Thyroid gland (tissue), 4 donors: ENCODE data around the gene CBLN2.

Experiments
- CTCF ChIP-seq, 6 experiments: fragments of 200-600 bp in 3 of 6; fragments of 450-650 bp in 3 of 6; sonication (generic) in 3 of 6; IDR thresholded peaks; one replicate each; pipeline ENCODE4 v1.5.1; 2016 to 2019; ENCODE audit warnings: antibody characterized with exemption in 6 of 6, mild to moderate bottlenecking in 2 of 6, inconsistent platforms in 1 of 6, moderate library complexity in 1 of 6
- POLR2A ChIP-seq, 2 donors: fragments of 450-650 bp; IDR thresholded peaks; one replicate each; pipeline ENCODE4 v1.6.1; 2017; ENCODE audit warnings: antibody characterized with exemption in 2 of 2, mild to moderate bottlenecking in 2 of 2, moderate library complexity in 1 of 2

GRCh38 chr18:72572896-72573295 is 28.8 kb upstream of the CBLN2 start:
- TF ChIP-seq CTCF (IDR thresholded peaks at IDR 0.05), result no peak
- no peak for TF ChIP-seq POLR2A (IDR thresholded peaks at IDR 0.05)
